Measurements from ENCODE around the gene HOXD4.

The HOXD4 gene

GRCh38 chr2:176189681-176190641 lies 38.6 kb downstream of the HOXD4 start:
- no peak for TF ChIP-seq GATA1 (IDR thresholded peaks at IDR 0.05; ENCODE audit: low read depth, low read length)
- TF ChIP-seq POLR2A (IDR thresholded peaks at IDR 0.05; ENCODE audit: low read length): no peak
- DNase-seq: no peak

- DNase-seq: no peak
- TF ChIP-seq POLR2A (IDR thresholded peaks at IDR 0.05; ENCODE audit: low read length) (no peak), GATA1 (IDR thresholded peaks at IDR 0.05; ENCODE audit: low read depth, low read length) (no peak)
Measured at GRCh38 chr2:176192351-176192750, 41.0 kb downstream of the HOXD4 start.

GRCh38 chr2:176193048-176193447 lies 41.7 kb downstream of the HOXD4 start:
- no peak for TF ChIP-seq GATA1 (IDR thresholded peaks at IDR 0.05; ENCODE audit: low read depth, low read length)
- TF ChIP-seq POLR2A (IDR thresholded peaks at IDR 0.05; ENCODE audit: low read length): no peak
- no peak for DNase-seq

DNA sequence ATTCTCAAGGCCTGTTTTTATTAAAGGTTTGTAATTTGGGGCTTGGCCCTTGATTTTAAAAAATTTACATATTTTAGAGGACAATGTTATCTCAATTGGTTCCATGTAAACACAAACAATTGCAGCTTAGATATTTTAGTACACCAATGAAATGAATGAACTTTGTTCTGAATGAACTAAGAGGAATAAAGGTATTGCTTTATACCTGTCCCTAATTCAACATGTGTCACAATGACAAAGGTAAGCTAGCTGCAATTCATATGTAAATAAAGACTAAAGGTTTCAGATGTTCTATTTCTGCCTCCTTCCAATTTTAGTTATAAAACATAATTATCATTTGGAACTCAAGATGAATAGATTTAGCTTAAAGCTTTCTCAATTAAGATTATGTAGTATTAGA lies 48.6 kb downstream of the HOXD4 start:
- TF ChIP-seq POLR2A (IDR thresholded peaks at IDR 0.05; ENCODE audit: low read length): no peak
- no peak for TF ChIP-seq GATA1 (IDR thresholded peaks at IDR 0.05; ENCODE audit: low read depth, low read length)
- DNase-seq: no peak

DNA sequence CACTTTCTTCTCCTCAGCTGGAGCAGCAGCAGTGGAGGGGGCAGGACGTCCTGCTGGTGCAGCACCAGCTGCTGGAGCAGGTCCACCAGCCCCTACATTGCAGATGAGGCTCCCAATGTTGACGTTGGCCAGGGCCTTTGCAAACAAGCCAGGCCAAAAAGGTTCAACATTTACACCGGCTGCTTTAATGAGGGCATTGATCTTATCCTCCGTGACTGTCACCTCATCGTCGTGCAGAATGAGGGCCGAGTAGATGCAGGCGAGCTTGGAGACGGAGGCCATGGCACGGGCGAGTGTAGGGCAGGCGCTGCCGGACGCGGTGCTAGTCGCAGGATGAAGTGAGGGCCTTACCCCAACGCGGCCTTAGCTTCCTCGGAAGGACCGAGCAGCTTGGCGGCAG lies 49.6 kb downstream of the HOXD4 start:
- TF ChIP-seq GATA1 (IDR thresholded peaks at IDR 0.05; ENCODE audit: low read depth, low read length): no peak
- TF ChIP-seq POLR2A (IDR thresholded peaks at IDR 0.05; ENCODE audit: low read length): no peak
- DNase-seq: no peak

DNA sequence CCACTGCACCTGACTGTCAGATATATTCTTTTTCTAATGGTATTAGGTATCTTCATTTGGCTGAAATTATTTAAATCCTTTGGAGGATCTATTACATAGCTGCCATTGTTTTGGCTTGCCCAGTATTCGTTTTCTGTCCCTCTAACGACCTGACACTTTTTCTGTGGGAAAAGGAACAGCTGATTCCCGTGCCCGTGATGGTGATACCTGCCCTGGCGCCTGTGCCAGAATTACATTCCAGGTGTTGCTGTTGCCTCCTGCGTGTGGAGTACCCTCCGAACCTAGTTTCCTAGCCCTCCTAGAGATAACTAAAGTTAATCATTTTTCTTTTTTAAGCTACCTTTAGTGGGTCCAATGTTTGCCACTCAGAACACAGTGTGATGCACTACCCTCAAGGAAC lies 51.1 kb downstream of the HOXD4 start:
- DNase-seq: no peak
- TF ChIP-seq GATA1 (IDR thresholded peaks at IDR 0.05; ENCODE audit: low read depth, low read length): no peak
